GM12878 (cell line): ENCODE data around the gene PLEKHG2.
A peak's percentile ranks its signal among the peaks of the same experiment; 100 is the strongest.

ENCODE experiments used
- CTCF ChIP-seq, 3 experiments: IDR thresholded peaks in 2 of 3; conservative IDR thresholded peaks in 1 of 3; 2 replicates each; pipeline ENCODE4 v1.5.1; 2011; ENCODE audit warnings: low read depth in 3 of 3, low read length in 3 of 3, mild to moderate bottlenecking in 3 of 3, control low read depth in 2 of 3, moderate library complexity in 2 of 3, inconsistent platforms in 1 of 3, mixed read lengths in 1 of 3; ENCODE audit not compliant: control insufficient read depth in 2 of 3, insufficient read depth in 1 of 3; ENCODE audit errors: extremely low read depth in 1 of 3
- E2F4 ChIP-seq: IDR thresholded peaks from 2 replicates; pipeline ENCODE4 v1.6.1; 2012; ENCODE audit warnings: low read depth, low read length, improper control_type of control experiment
- EP300 ChIP-seq, 2 experiments: fragments of 150-350 bp in 1 of 2; IDR thresholded peaks; 2 replicates each; pipeline ENCODE4 v1.6.1; 2011 to 2012; ENCODE audit warnings: low read depth in 2 of 2, low read length in 2 of 2, borderline replicate concordance in 1 of 2, improper control_type of control experiment in 1 of 2, inconsistent platforms in 1 of 2; ENCODE audit not compliant: control insufficient read depth in 1 of 2
- JUND ChIP-seq: IDR thresholded peaks from 2 replicates; pipeline ENCODE4 v1.6.1; 2012; ENCODE audit warnings: low read depth, mild to moderate bottlenecking, low read length, improper control_type of control experiment, moderate library complexity
- NFXL1 ChIP-seq: fragments of 450-650 bp; IDR thresholded peaks from 2 replicates; pipeline ENCODE4 v1.6.1; 2017; ENCODE audit warnings: antibody characterized with exemption, mild to moderate bottlenecking, borderline replicate concordance
- POLR2A ChIP-seq: IDR thresholded peaks from 2 replicates; pipeline ENCODE4 v1.6.1; 2011; ENCODE audit warnings: low read depth, mild to moderate bottlenecking, low read length
- RCOR1 ChIP-seq: conservative IDR thresholded peaks from 2 replicates; pipeline ENCODE4 v1.6.1; 2012; ENCODE audit warnings: low read depth, low read length, improper control_type of control experiment

- no peak for TF ChIP-seq E2F4
- TF ChIP-seq NFXL1 = no peak
- 0 out of 2 replicates have a peak, but pooled peaks have one; percentile 11 for TF ChIP-seq POLR2A
- no peak for TF ChIP-seq RCOR1
- no peak for TF ChIP-seq JUND
- TF ChIP-seq EP300 (IDR thresholded peaks at IDR 0.05; ENCODE audit: borderline replicate concordance in 1 of 2, control insufficient read depth in 1 of 2, low read depth in 2 of 2, low read length in 2 of 2) = no peak
- peak; percentile 18 to 33 (median 21); a peak in 2 of 6 replicates for TF ChIP-seq CTCF (IDR thresholded peaks at IDR 0.05 in 2 of 3, conservative IDR thresholded peaks at IDR 0.05 in 1 of 3; ENCODE audit: control insufficient read depth in 2 of 3, extremely low read depth in 1 of 3, insufficient read depth in 1 of 3, low read depth in 3 of 3, low read length in 3 of 3)
Measured at GRCh38 chr19:39413911-39414608, 1.6 kb downstream of the PLEKHG2 start.
